Glomerular endothelial cell (primary cell): ENCODE measurements around the gene LCAT. TPM values are rescaled to one million over a fixed set of nuclear protein-coding genes. Genes with fewer than 3 reads are reported as not detected.

Experiments used
- DNase-seq: peaks from one replicate; pipeline ENCODE4 v3.0.0-alpha.2; 2011; ENCODE audit warnings: low read depth, low spot score; ENCODE audit errors: extremely low read depth
- total RNA-seq: library from RNA; depleted of rRNA; stranded (reverse); fragments of >200 nt; gene quantifications from 2 replicates; pipeline ENCODE4 v1.2.3, GENCODE V29; 2015

The LCAT gene
- total RNA-seq, 1 donor from 2014 or later = 20.0 TPM

DNA sequence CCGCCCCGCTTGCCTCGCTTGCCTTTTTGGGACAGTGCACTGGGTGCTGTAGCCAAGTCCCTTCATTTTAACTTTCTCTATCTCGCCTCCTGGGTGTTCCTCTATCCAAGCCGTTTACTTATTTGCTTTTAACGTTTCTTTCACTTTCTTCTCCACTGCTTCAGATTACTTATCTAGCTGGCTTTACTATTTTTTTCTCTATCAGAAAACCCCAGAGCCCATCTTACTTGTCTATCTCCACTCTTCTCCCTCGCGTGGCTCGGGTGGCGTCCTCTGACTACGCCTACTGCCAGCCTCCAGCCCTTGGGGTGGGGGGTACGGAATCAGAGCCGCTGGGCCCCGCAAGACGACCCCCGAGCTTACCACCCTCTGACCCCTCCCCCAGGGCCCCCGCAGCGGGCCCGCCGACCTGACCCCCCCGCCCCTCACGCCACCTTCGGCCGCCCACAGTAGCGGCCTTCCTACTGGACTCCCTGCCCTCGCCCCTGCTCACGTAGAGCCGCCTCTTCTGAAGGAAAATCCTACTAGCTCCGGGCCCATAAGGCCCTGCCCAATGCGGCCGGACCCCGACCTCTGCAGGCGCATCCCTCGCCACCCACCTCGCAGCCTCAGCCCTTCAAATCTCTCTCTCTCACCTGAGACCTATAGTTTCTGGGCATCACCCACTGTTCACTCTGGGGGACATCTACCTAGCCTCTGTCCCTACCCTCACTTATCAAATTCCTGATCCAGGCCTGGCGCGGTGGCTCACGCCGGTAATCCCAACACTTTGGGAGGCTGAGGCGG, 25.5 kb upstream of the LCAT start:
- DNase-seq = no peak

DNA sequence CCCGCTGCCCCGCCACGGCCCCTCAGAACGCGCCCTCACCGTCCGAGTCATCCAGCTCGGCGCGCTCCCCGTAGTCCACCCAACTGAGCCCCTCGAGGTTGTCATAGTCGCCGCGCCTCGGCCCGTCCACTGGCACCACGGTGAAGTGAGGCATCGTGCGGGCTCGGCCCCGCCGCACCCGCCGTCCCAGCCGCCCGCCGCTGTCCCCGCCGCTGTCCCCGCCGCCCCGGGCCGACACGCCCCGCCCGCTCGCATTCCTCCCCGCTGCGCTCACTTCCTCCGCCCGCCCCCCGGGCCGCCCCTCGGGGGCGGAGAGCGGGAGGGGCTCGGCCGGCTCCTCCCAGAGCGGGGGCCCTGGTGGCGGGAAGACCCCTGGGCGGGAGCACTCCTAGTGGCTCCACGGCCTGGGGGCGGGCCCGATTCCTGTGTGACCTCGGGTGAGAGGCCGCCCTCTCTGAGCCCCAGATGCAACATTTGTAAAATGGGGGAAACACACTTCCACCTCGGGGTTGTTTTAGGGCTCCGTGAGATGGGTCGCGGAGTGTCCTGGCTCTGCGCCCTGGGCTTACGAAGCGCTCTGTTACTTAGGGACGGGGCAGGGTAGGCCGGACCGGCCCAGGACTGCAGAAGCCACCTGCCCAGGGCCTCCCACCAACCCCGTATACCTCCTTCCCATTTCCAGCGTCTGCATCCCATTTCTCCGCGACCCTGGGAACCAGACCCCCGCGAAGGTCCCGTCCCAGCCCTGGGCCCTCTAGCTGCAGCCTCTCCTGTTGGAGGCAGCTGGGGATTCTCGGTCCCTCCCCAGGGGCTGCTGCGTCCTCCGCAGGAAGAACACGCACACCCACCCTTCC, 24.7 kb upstream of the LCAT start, which contains the start of gene SLC12A4:
Gene SLC12A4 (minus strand): TSS at position 238 of the 854 bp plus-strand sequence. CDS start 84 bp downstream, at position 154.
- no peak for DNase-seq

DNA sequence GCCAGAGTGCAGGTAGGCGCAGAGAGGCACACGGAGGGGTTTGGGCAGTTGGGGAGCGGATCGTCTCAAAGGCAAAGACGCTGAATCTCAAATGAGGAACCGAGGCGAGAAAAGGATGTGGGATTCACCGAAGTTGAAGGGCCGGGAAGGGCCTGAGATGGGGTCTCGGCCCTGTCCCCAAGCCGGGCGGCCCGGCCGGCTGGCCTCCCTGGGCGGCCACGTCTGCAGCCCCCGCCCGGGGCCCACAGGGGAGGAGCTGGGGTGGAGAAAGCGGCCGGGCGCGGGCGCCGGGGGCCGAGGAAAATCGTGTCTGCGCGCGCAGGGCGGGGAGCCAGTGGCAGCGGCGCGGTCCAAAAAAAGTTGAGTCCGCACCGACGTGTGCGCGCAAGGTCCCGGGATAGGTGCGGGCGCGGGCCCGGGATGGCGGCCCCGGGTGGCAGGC, 24.1 kb upstream of the LCAT start:
- no peak for DNase-seq

DNA sequence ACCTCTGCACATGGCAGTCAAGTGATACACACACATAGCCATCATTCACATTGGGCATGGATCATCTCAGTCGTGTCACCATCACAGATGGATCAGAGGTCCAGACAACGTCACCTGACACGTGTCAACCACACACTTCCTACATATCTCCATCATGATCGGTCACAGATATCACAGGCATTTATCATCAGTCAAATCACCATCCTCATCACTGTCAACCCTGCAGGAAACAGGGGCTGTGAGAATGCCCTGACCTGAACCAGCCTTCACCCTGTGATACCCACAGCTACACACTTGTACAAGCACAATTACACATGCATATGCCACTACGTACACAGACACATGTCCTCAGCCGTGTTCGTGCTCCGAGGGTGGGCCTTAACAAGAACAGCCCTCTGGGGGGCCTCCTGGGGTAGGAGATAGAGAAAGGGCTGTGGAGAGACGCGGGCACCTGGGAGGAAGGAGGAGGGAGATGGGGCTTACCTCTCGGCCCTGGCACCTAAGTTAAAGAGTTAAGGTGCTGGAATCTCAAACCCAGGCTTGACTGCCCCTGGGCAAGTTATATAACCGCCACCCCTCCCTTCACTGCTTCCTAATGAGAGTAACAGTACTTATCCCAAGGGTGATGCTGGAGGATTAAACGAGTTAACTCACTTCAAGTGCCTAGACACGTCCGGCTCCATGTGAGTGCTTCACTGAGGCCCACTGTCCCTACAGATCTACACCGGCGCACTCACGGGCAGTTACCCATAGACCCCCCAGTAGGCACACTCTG, 23.4 kb upstream of the LCAT start:
- no peak for DNase-seq

- no peak for DNase-seq
Measured at GRCh38 chr16:67966549-67967182, 22.7 kb upstream of the LCAT start.

GRCh38 chr16:67965668-67966548, 22.0 kb upstream of the LCAT start:
- no peak for DNase-seq

DNA sequence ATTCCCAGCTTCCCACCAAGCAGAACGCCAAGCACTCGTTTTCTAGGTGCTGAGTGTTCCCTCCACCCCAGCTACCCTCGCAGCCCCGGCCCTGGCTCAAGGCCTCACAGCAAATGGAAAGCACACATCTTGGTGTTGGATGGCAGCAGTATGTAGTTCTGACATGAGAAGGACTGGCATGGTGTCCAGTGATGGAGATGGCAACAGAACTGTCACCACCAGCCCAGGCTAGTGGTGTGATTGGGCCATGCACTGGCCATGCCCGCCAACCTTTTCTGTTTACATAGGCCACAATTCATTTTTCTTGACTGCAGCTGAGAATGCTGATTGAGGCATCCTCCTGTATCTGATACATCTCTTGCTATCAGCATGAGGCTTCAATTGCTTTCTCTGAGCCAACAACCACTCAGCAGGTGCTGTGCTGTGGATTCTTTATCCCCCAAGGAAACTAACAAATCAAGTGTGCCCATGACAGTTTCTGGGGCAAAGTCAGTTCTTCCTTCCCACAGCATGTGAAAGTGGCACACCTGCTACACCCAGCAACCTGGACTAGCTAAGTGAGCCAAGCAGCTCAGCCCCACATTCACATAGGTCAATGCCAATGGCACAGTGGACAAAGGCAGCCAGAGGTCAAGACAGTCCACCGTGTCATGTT, 20.7 kb upstream of the LCAT start:
- DNase-seq = no peak

DNA sequence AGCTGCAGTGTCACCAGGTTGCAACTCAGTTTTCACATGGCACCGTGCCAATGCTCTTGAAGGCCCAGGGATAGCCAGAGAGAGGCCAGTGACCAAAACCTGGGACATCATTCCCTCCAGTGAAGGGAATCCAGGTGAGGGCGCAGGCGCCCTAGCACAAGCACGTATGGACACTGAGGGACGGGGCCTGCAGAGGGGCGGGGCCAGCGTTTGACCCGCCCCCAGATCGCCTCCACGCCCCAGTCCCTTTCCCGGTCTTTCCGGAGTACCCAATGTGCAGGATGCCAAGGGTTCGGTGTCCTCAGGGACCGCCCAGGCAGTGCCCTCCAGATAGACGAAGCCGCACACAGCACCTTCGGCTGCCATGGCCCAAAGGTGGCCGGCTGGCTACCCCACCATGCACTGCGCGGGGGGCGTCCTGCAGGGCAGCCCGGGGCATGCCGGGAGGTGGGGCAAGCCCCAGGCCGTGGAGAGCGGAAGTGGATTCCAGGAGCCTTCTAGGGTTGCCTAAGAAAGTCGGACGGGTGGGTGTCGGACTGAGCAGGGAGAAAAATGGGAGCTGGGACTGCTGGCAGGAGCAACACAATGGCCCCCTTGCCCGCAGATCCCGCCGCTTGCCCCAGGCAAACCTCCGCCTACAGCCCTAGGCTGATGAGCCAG, 19.9 kb upstream of the LCAT start:
- DNase-seq = no peak

DNA sequence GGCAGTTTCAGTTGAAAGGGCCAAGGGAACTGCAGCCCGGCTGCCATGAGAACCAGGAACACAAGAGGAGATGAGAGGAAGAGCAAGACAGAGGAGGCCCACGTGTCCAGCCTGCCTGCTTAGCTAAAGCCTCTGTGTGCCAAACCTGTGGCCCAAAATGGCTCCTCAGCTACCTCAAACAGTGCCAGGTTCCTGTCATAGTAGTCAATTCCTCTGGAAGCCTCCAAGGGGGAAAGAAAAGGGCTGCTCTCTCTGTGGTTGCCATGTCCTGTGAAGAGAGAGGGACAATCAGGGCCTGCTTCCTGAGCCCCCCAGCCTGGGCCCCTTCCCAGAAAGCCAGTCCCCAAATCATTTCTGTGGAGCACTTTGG, 19.4 kb upstream of the LCAT start:
- DNase-seq = no peak

DNA sequence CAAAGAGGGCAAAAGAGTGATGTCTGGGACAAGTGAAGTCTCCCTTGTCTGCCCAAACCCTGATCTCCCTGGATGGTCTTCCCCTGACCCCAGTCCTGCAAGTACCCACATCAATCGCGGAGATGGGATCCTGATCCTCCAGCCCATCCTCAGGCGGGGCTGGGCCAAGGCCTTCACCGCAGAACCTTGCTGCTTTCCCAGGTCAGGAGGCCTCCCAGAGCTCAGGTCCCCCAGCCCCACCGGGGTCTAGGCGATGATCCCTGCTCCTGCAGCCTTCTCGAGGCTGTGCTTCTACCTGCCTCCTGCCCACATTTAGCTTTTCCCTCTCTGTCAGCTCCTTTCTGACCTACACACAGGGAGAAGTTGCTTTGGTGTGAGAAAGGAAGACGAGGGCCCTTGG, 18.2 kb upstream of the LCAT start:
- no peak for DNase-seq

DNA sequence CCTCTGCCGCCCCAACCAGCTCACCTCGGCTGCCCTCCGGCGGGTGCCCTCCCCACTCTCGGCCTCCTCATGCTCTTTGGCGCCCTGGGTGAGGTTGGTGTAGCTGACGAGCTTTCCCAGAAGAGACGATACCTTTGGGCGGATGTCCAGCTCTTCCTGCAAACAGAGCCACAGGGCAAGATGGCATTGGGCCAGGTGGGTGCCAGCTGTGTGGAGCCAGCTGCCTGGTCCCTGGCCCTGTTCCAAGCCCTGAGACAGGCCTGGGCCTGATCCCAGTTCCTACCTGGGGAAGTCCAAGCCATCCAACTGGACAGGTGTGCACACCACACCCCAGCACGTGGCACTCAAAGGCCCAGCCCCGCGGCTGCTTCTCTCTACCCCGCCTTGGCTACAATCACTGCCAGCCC, 17.6 kb upstream of the LCAT start:
- DNase-seq = no peak

GRCh38 chr16:67959536-67960329, 15.8 kb upstream of the LCAT start:
- DNase-seq = no peak

DNA sequence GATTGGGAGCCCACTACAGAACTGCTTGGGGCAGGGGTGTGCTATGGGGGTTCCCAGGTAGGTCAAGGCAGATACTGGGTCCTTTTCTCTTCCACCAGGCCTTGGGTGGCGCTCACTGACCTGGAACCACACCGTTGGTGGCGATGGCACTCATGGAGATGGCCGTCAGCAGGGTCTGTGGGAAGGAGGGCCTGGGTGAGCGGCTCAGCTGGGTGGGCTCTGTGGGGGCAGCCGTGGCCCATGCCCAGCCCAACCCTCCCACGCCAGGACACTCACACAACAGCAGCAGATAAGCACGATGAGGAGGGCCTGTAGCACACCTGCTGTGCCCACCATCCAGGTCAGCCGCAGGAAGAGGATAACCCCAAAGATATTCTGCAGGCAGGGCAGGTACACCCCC, 13.7 kb upstream of the LCAT start:
- DNase-seq = no peak

GRCh38 chr16:67954421-67955196, 10.7 kb upstream of the LCAT start:
- no peak for DNase-seq

GRCh38 chr16:67953641-67954375, 9.9 kb upstream of the LCAT start:
- no peak for DNase-seq

- no peak for DNase-seq
Measured at GRCh38 chr16:67951485-67951884, 7.6 kb upstream of the LCAT start.
